ENCODE measurements around the gene NKAIN2. TPM values are rescaled to one million over a fixed set of nuclear protein-coding genes. Genes with fewer than 3 reads are reported as not detected.
"Not testable (repeated sequence)": the region's sequence is repeated elsewhere in the genome, so short reads cannot be mapped to it uniquely, and the experiment has no call there.

The NKAIN2 gene
- total RNA-seq, 2 donors from 2014 or later = not detected

GRCh38 chr6:124445581-124445980, 641.9 kb downstream of the NKAIN2 start:
- H3K4me3 Mint-ChIP-seq = no peak overlapping the region
- H3K4me1 Mint-ChIP-seq (ENCODE audit: low read depth in 2 of 2) = no peaks in the 10 kb centered on the region
- H3K9me3 Mint-ChIP-seq = no peaks in the 10 kb centered on the region
- H3K27me3 Mint-ChIP-seq = no peaks in the 10 kb centered on the region
- no peak overlapping the region for H3K27ac Mint-ChIP-seq
- no peaks in the 10 kb centered on the region for H3K36me3 Mint-ChIP-seq
- ATAC-seq (no peak), DNase-seq (ENCODE audit: low spot score) (no peak)

- H3K27me3 Mint-ChIP-seq = no peaks in the 10 kb centered on the region
- H3K4me1 Mint-ChIP-seq (ENCODE audit: low read depth in 2 of 2) = no peaks in the 10 kb centered on the region
- ATAC-seq = no peak
- H3K9me3 Mint-ChIP-seq = no peaks in the 10 kb centered on the region
- H3K4me3 Mint-ChIP-seq = no peak overlapping the region
- H3K36me3 Mint-ChIP-seq = no peaks in the 10 kb centered on the region
- DNase-seq (ENCODE audit: low spot score) = no peak
- H3K27ac Mint-ChIP-seq = no peak overlapping the region
Measured at GRCh38 chr6:124446961-124447360, 643.3 kb downstream of the NKAIN2 start.

GRCh38 chr6:124459268-124459667, 655.6 kb downstream of the NKAIN2 start:
- Mint-ChIP-seq H3K27me3 (no peaks in the 10 kb centered on the region), H3K27ac (no peak overlapping the region), H3K4me3 (no peak overlapping the region), H3K9me3 (peaks cover 3% of the 10 kb centered on the region), H3K4me1 (ENCODE audit: low read depth in 2 of 2) (no peaks in the 10 kb centered on the region), H3K36me3 (peaks cover 4% of the 10 kb centered on the region)
- ATAC-seq (no peak), DNase-seq (ENCODE audit: low spot score) (no peak)

- DNase-seq (ENCODE audit: low spot score) = no peak
- no peak for ATAC-seq
- no peaks in the 10 kb centered on the region for H3K27me3 Mint-ChIP-seq
- H3K4me3 Mint-ChIP-seq = no peak overlapping the region
- H3K27ac Mint-ChIP-seq = no peak overlapping the region
- no peaks in the 10 kb centered on the region for H3K4me1 Mint-ChIP-seq (ENCODE audit: low read depth in 2 of 2)
- peaks cover 4% of the 10 kb centered on the region for H3K36me3 Mint-ChIP-seq
- H3K9me3 Mint-ChIP-seq = peaks cover 6% of the 10 kb centered on the region
Measured at GRCh38 chr6:124462750-124463149, 659.1 kb downstream of the NKAIN2 start.

GRCh38 chr6:124463271-124463670, 659.6 kb downstream of the NKAIN2 start:
- no peaks in the 10 kb centered on the region for H3K27me3 Mint-ChIP-seq

GRCh38 chr6:124464600-124464999, 660.9 kb downstream of the NKAIN2 start:
- DNase-seq (ENCODE audit: low spot score); H3K4me3 Mint-ChIP-seq; H3K9me3 Mint-ChIP-seq; H3K4me1 Mint-ChIP-seq (ENCODE audit: low read depth in 2 of 2); H3K27ac Mint-ChIP-seq; ATAC-seq; H3K36me3 Mint-ChIP-seq; H3K27me3 Mint-ChIP-seq: not testable (repeated sequence)

More at GRCh38 chr6:124463271-124463670, 659.6 kb downstream of the NKAIN2 start:
- H3K9me3 Mint-ChIP-seq = peaks cover 6% of the 10 kb centered on the region
- DNase-seq (ENCODE audit: low spot score) (no peak), ATAC-seq (no peak)
- no peak overlapping the region for H3K4me3 Mint-ChIP-seq
- H3K4me1 Mint-ChIP-seq (ENCODE audit: low read depth in 2 of 2) = no peaks in the 10 kb centered on the region
- H3K27ac Mint-ChIP-seq = no peak overlapping the region
- H3K36me3 Mint-ChIP-seq = peaks cover 4% of the 10 kb centered on the region

- DNase-seq (ENCODE audit: low spot score) = no peak
- Mint-ChIP-seq H3K4me1 (ENCODE audit: low read depth in 2 of 2) (no peaks in the 10 kb centered on the region), H3K27ac (no peak overlapping the region), H3K4me3 (no peak overlapping the region), H3K9me3 (peaks cover 14% of the 10 kb centered on the region), H3K27me3 (no peaks in the 10 kb centered on the region), H3K36me3 (peaks cover 4% of the 10 kb centered on the region)
- no peak for ATAC-seq
Measured at GRCh38 chr6:124466949-124467348, 663.3 kb downstream of the NKAIN2 start.

GRCh38 chr6:124467366-124467765, 663.7 kb downstream of the NKAIN2 start:
- Mint-ChIP-seq H3K4me1 (ENCODE audit: low read depth in 2 of 2) (no peaks in the 10 kb centered on the region), H3K4me3 (no peak overlapping the region), H3K27ac (no peak overlapping the region), H3K9me3 (peaks cover 16% of the 10 kb centered on the region), H3K27me3 (no peaks in the 10 kb centered on the region), H3K36me3 (peaks cover 4% of the 10 kb centered on the region)
- ATAC-seq (no peak), DNase-seq (ENCODE audit: low spot score) (no peak)

GRCh38 chr6:124470803-124471202, 667.1 kb downstream of the NKAIN2 start:
- Mint-ChIP-seq H3K4me3 (no peak overlapping the region), H3K4me1 (ENCODE audit: low read depth in 2 of 2) (no peaks in the 10 kb centered on the region), H3K27me3 (no peaks in the 10 kb centered on the region), H3K9me3 (peaks cover 11% of the 10 kb centered on the region), H3K27ac (no peak overlapping the region), H3K36me3 (no peaks in the 10 kb centered on the region)
- ATAC-seq (no peak), DNase-seq (ENCODE audit: low spot score) (no peak)

GRCh38 chr6:124475176-124475575, 671.5 kb downstream of the NKAIN2 start:
- H3K36me3 Mint-ChIP-seq = no peaks in the 10 kb centered on the region
- H3K27me3 Mint-ChIP-seq = no peaks in the 10 kb centered on the region
- no peaks in the 10 kb centered on the region for H3K4me1 Mint-ChIP-seq (ENCODE audit: low read depth in 2 of 2)
- H3K9me3 Mint-ChIP-seq = peaks cover 15% of the 10 kb centered on the region
- no peak overlapping the region for H3K4me3 Mint-ChIP-seq
- DNase-seq (ENCODE audit: low spot score) (no peak), ATAC-seq (no peak)
- no peak overlapping the region for H3K27ac Mint-ChIP-seq

GRCh38 chr6:124478906-124479305, 675.2 kb downstream of the NKAIN2 start:
- no peaks in the 10 kb centered on the region for H3K27me3 Mint-ChIP-seq
- H3K4me3 Mint-ChIP-seq = no peak overlapping the region
- no peaks in the 10 kb centered on the region for H3K4me1 Mint-ChIP-seq (ENCODE audit: low read depth in 2 of 2)
- peaks cover 7% of the 10 kb centered on the region for H3K9me3 Mint-ChIP-seq
- no peak overlapping the region for H3K27ac Mint-ChIP-seq
- no peaks in the 10 kb centered on the region for H3K36me3 Mint-ChIP-seq
- DNase-seq (ENCODE audit: low spot score) (no peak), ATAC-seq (no peak)

GRCh38 chr6:124479991-124480430, 676.3 kb downstream of the NKAIN2 start:
- no peaks in the 10 kb centered on the region for H3K27me3 Mint-ChIP-seq
- no peaks in the 10 kb centered on the region for H3K4me1 Mint-ChIP-seq (ENCODE audit: low read depth in 2 of 2)
- no peak for ATAC-seq
- H3K9me3 Mint-ChIP-seq = peaks cover 7% of the 10 kb centered on the region
- H3K36me3 Mint-ChIP-seq = no peaks in the 10 kb centered on the region
- DNase-seq (ENCODE audit: low spot score) = no peak
- no peak overlapping the region for H3K27ac Mint-ChIP-seq
- no peak overlapping the region for H3K4me3 Mint-ChIP-seq

GRCh38 chr6:124482071-124482491, 678.4 kb downstream of the NKAIN2 start:
- ATAC-seq (no peak), DNase-seq (ENCODE audit: low spot score) (no peak)
- H3K9me3 Mint-ChIP-seq = peaks cover 7% of the 10 kb centered on the region
- H3K4me3 Mint-ChIP-seq = no peak overlapping the region
- no peaks in the 10 kb centered on the region for H3K36me3 Mint-ChIP-seq
- H3K27ac Mint-ChIP-seq = no peak overlapping the region
- no peaks in the 10 kb centered on the region for H3K4me1 Mint-ChIP-seq (ENCODE audit: low read depth in 2 of 2)
- H3K27me3 Mint-ChIP-seq = no peaks in the 10 kb centered on the region

- DNase-seq (ENCODE audit: low spot score) (no peak), ATAC-seq (no peak)
- no peaks in the 10 kb centered on the region for H3K27me3 Mint-ChIP-seq
- no peaks in the 10 kb centered on the region for H3K9me3 Mint-ChIP-seq
- no peak overlapping the region for H3K27ac Mint-ChIP-seq
- H3K4me3 Mint-ChIP-seq = no peak overlapping the region
- H3K4me1 Mint-ChIP-seq (ENCODE audit: low read depth in 2 of 2) = no peaks in the 10 kb centered on the region
- H3K36me3 Mint-ChIP-seq = no peaks in the 10 kb centered on the region
Measured at GRCh38 chr6:124487623-124488431, 684.2 kb downstream of the NKAIN2 start.

GRCh38 chr6:124490122-124490521, 686.5 kb downstream of the NKAIN2 start:
- Mint-ChIP-seq H3K9me3 (peaks cover 5% of the 10 kb centered on the region), H3K36me3 (no peaks in the 10 kb centered on the region), H3K4me1 (ENCODE audit: low read depth in 2 of 2) (no peaks in the 10 kb centered on the region), H3K4me3 (no peak overlapping the region), H3K27me3 (no peaks in the 10 kb centered on the region), H3K27ac (no peak overlapping the region)
- DNase-seq (ENCODE audit: low spot score) = no peak
- no peak for ATAC-seq
